ENCODE results near the gene M1AP.

GRCh38 chr2:74555610-74556103 is 92.5 kb downstream of the M1AP start:
- TF ChIP-seq CTCF (IDR thresholded peaks at IDR 0.05) (no peak), EZH2 (IDR thresholded peaks at IDR 0.05) (no peak), EZH2phosphoT487 (IDR thresholded peaks at IDR 0.05) (no peak)

Data from neural progenitor cell (in vitro differentiated cells).